Measurements from ENCODE around the gene MAGI2. TPM values are rescaled to one million over a fixed set of nuclear protein-coding genes. Genes with fewer than 3 reads are reported as not detected.
A peak's percentile ranks its signal among the peaks of the same experiment; 100 is the strongest.

Gene MAGI2
- total RNA-seq, 6 experiments from 2014 or later, result 7.1 to 9.8 (median 8.5) TPM

DNA sequence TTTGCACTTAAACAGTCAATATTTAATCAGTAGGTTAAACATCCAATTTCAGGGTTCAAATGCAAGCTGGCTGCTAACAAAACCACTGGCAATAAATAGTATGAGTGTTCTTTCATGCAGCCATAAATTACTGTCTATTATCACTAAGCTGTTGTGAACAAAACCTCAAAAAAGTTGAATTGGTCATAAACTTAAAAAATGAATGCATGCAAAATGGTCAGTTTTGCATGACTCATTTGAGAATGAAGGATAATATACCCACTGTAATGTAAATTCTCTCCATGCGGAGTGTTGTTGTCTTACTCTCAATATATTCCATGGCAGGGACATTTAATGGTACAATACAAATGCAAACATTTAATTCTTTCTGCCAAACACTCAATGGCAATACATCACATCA lies 226.4 kb downstream of the MAGI2 start:
- Mint-ChIP-seq H3K4me1 (ENCODE audit: low read depth) (peaks cover 16% of the 10 kb centered on the region), H3K27ac (no peak overlapping the region), H3K9me3 (no peaks in the 10 kb centered on the region), H3K27me3 (ENCODE audit: insufficient read depth) (no peaks in the 10 kb centered on the region; the same call in 1 of the 2 replicates), H3K4me3 (no peak overlapping the region), H3K36me3 (ENCODE audit: low read depth) (peaks cover 4% of the 10 kb centered on the region; the same call in 1 of the 2 replicates)
- peak; percentile 57 for DNase-seq
- TF ChIP-seq, protein P1, sequence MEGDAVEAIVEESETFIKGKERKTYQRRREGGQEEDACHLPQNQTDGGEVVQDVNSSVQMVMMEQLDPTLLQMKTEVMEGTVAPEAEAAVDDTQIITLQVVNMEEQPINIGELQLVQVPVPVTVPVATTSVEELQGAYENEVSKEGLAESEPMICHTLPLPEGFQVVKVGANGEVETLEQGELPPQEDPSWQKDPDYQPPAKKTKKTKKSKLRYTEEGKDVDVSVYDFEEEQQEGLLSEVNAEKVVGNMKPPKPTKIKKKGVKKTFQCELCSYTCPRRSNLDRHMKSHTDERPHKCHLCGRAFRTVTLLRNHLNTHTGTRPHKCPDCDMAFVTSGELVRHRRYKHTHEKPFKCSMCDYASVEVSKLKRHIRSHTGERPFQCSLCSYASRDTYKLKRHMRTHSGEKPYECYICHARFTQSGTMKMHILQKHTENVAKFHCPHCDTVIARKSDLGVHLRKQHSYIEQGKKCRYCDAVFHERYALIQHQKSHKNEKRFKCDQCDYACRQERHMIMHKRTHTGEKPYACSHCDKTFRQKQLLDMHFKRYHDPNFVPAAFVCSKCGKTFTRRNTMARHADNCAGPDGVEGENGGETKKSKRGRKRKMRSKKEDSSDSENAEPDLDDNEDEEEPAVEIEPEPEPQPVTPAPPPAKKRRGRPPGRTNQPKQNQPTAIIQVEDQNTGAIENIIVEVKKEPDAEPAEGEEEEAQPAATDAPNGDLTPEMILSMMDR (IDR thresholded peaks at IDR 0.05), result no peak

DNA sequence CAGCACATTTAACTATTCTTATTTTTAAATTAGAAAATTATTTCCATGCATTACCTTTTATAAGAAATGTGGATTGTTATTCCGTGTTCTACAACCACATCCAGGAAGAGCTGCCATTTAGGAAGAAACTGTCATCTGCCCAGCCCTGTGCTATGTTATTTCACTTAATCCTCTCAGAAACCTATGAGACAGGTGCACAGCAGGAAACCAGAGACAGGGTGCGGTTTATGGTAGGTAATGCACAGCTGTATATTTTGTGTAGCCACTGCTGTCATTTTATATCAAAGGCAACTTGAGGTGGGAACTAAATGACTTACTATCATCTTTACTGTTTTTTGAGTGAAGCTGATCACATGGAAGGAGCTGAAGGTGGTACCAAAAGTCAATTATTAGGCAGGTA lies 232.3 kb downstream of the MAGI2 start:
- no peak overlapping the region for H3K27ac Mint-ChIP-seq
- no peaks in the 10 kb centered on the region for H3K36me3 Mint-ChIP-seq (ENCODE audit: low read depth)
- H3K9me3 Mint-ChIP-seq, result no peaks in the 10 kb centered on the region
- DNase-seq, result no peak
- TF ChIP-seq, protein P1 (IDR thresholded peaks at IDR 0.05), result no peak
- H3K4me1 Mint-ChIP-seq (ENCODE audit: low read depth), result peaks cover 24% of the 10 kb centered on the region
- no peaks in the 10 kb centered on the region; the same call in 1 of the 2 replicates for H3K27me3 Mint-ChIP-seq (ENCODE audit: insufficient read depth)
- H3K4me3 Mint-ChIP-seq, result no peak overlapping the region

DNA sequence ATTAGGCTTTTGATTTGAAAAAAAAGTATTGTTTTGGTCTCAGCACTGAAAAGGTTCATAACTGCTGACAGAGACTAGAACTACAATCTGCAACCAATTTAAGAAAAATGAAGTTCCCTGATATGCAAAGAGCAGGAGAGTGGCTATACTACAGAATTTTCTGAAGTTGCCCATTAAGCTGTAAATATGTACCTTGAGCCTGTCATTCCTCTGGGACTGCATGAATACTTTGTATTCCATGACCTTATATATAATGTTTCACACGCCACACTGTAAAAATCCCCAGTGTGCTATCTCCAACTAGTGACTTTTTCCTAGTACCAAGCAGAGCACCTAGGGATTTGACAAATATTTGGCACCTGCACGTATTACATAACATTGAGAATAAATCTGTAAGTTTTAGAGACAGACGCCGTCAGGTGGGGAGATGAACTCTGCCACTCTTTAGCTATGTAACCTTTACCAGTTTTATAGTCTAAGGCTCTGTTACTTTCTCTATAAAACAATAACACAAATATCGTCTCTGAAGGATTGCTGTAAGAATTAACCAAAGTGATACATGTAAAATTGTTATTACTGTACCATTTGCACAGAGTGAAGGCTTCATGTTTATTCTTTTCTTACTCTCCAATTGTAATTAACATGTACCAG lies 235.4 kb downstream of the MAGI2 start:
- Mint-ChIP-seq H3K27me3 (ENCODE audit: insufficient read depth) (no peaks in the 10 kb centered on the region), H3K27ac (no peak overlapping the region), H3K4me1 (ENCODE audit: low read depth) (peaks cover 24% of the 10 kb centered on the region), H3K36me3 (ENCODE audit: low read depth) (no peaks in the 10 kb centered on the region), H3K9me3 (no peaks in the 10 kb centered on the region), H3K4me3 (no peak overlapping the region)
- DNase-seq, result no peak
- TF ChIP-seq, protein P1 (IDR thresholded peaks at IDR 0.05), result no peak

DNA sequence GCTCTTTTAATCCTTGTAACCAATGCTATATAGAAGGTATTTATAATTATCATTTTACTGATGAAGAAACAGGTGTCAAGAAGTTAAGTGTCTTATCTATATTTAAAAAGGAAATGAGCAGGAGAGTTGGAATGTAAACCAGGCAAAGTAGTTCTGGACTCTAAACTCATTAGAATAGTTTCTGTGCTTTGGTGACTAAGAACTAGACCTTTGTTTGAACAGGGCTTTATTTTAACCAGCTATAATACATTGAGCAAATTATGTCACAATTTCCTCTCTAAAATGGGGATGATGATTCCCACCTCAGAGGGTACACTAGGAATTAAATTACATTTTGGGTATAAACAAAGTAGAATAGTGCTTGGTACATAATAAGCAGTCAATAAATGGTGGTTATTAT lies 236.0 kb downstream of the MAGI2 start:
- Mint-ChIP-seq H3K27me3 (ENCODE audit: insufficient read depth) (no peaks in the 10 kb centered on the region), H3K4me1 (ENCODE audit: low read depth) (peaks cover 28% of the 10 kb centered on the region), H3K4me3 (no peak overlapping the region), H3K27ac (no peak overlapping the region), H3K36me3 (ENCODE audit: low read depth) (no peaks in the 10 kb centered on the region), H3K9me3 (no peaks in the 10 kb centered on the region)
- TF ChIP-seq, protein P1 (IDR thresholded peaks at IDR 0.05), result no peak
- DNase-seq, result peak; percentile 41

DNA sequence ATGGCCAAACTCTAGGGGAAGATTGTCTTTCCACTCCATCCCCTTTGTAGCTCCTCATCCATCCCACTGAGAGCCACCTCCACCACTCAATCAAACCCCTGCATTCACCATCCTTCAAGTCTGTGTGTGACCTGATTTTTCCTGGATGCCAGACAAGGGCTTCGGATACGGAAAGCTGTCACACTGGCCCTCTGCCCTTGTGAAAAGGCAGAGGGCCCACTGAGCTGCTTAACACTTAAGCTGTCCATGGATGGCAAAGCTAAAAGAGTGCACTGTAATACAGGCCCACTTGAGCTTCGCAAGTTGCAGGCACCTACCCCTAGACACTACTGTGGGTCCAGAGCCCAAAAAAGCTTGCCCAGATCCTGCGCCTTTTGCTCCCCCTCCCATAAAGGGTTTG lies 237.2 kb downstream of the MAGI2 start:
- no peak overlapping the region for H3K27ac Mint-ChIP-seq
- no peaks in the 10 kb centered on the region for H3K36me3 Mint-ChIP-seq (ENCODE audit: low read depth)
- TF ChIP-seq, protein P1 (IDR thresholded peaks at IDR 0.05), result no peak
- no peak overlapping the region for H3K4me3 Mint-ChIP-seq
- H3K4me1 Mint-ChIP-seq (ENCODE audit: low read depth), result peaks cover 28% of the 10 kb centered on the region
- no peak for DNase-seq
- H3K27me3 Mint-ChIP-seq (ENCODE audit: insufficient read depth), result no peaks in the 10 kb centered on the region
- no peaks in the 10 kb centered on the region for H3K9me3 Mint-ChIP-seq

Data from HFFc6 (cell line).